ENCODE results near the gene CCDC116. TPM values are rescaled to one million over a fixed set of nuclear protein-coding genes. Genes with fewer than 3 reads are reported as not detected.

CCDC116 gene
- total and polyA plus RNA-seq, 4 donors: 0.37 to 0.74 (median 0.72) TPM

- WGBS, 2 donors: 71 to 86% methylated on average over 8 of the region's 8 CpGs
- Histone ChIP-seq H3K4me1 (ENCODE audit: control insufficient read depth in 5 of 5, insufficient read depth in 5 of 5, low read length in 5 of 5) (peaks cover 0 to 20% (median 10%) of the 10 kb centered on the region in 5 donors), H3K36me3 (ENCODE audit: control insufficient read depth in 4 of 4, insufficient read depth in 4 of 4, low read length in 4 of 4) (peaks cover 0 to 27% (median under 1%) of the 10 kb centered on the region in 4 donors), H3K4me3 (no peak overlapping the region), H3K27ac (ENCODE audit: low read depth in 1 of 2, low read length in 1 of 2) (peak overlapping the region in 1 of 2 donors; percentile 29), H3K9ac (ENCODE audit: insufficient read depth in 1 of 2, low read length in 2 of 2) (no peak overlapping the region), H3K27me3 (ENCODE audit: control insufficient read depth in 3 of 3, insufficient read depth in 3 of 3, low read length in 2 of 3) (no peaks in the 10 kb centered on the region), H3K9me3 (ENCODE audit: control insufficient read depth in 4 of 4, insufficient read depth in 3 of 4, low read length in 3 of 4) (no peaks in the 10 kb centered on the region)
- no peak for TF ChIP-seq CTCF (IDR thresholded peaks at IDR 0.05; ENCODE audit: control extremely low read depth, extremely low read depth)
- ATAC-seq (ENCODE audit: insufficient read depth, low FRiP score) (no peak), DNase-seq (peak in 1 of 3 donors; percentile 22)
These were observed 8.3 kb upstream of the CCDC116 start for GRCh38 chr22:21624120-21624879.

GRCh38 chr22:21624880-21625791 lies 7.4 kb upstream of the CCDC116 start:
- no peak overlapping the region for H3K27ac ChIP-seq (ENCODE audit: low read depth in 1 of 2, low read length in 1 of 2)
- DNase-seq: no peak
- ATAC-seq (ENCODE audit: insufficient read depth, low FRiP score): no peak
- TF ChIP-seq CTCF (IDR thresholded peaks at IDR 0.05; ENCODE audit: control extremely low read depth, extremely low read depth): no peak
- 79 to 80% methylated on average over 12 of the region's 12 CpGs for WGBS, 2 donors
- no peaks in the 10 kb centered on the region for H3K27me3 ChIP-seq (ENCODE audit: control insufficient read depth in 3 of 3, insufficient read depth in 3 of 3, low read length in 2 of 3)
- no peak overlapping the region for H3K4me3 ChIP-seq
- H3K36me3 ChIP-seq (ENCODE audit: control insufficient read depth in 4 of 4, insufficient read depth in 4 of 4, low read length in 4 of 4): peaks cover 0 to 27% (median under 1%) of the 10 kb centered on the region in 4 donors
- peaks cover 0 to 20% (median 10%) of the 10 kb centered on the region in 5 donors for H3K4me1 ChIP-seq (ENCODE audit: control insufficient read depth in 5 of 5, insufficient read depth in 5 of 5, low read length in 5 of 5)
- no peak overlapping the region for H3K9ac ChIP-seq (ENCODE audit: insufficient read depth in 1 of 2, low read length in 2 of 2)
- H3K9me3 ChIP-seq (ENCODE audit: control insufficient read depth in 4 of 4, insufficient read depth in 3 of 4, low read length in 3 of 4): no peaks in the 10 kb centered on the region

GRCh38 chr22:21626073-21626734 lies 6.4 kb upstream of the CCDC116 start:
- DNase-seq (no peak), ATAC-seq (ENCODE audit: insufficient read depth, low FRiP score) (no peak)
- Histone ChIP-seq H3K27ac (ENCODE audit: low read depth in 1 of 2, low read length in 1 of 2) (peak overlapping the region in 1 of 2 donors; percentile 5), H3K9me3 (ENCODE audit: control insufficient read depth in 4 of 4, insufficient read depth in 3 of 4, low read length in 3 of 4) (no peaks in the 10 kb centered on the region), H3K4me1 (ENCODE audit: control insufficient read depth in 5 of 5, insufficient read depth in 5 of 5, low read length in 5 of 5) (peaks cover 0 to 18% (median 10%) of the 10 kb centered on the region in 5 donors), H3K9ac (ENCODE audit: insufficient read depth in 1 of 2, low read length in 2 of 2) (no peak overlapping the region), H3K4me3 (no peak overlapping the region), H3K36me3 (ENCODE audit: control insufficient read depth in 4 of 4, insufficient read depth in 4 of 4, low read length in 4 of 4) (peaks cover 0 to 22% (median under 1%) of the 10 kb centered on the region in 4 donors), H3K27me3 (ENCODE audit: control insufficient read depth in 3 of 3, insufficient read depth in 3 of 3, low read length in 2 of 3) (no peaks in the 10 kb centered on the region)
- 74 to 77% methylated on average over 4 of the region's 4 CpGs for WGBS, 2 donors
- no peak for TF ChIP-seq CTCF (IDR thresholded peaks at IDR 0.05; ENCODE audit: control extremely low read depth, extremely low read depth)
